ENCODE measurements around the gene VWA8. TPM values are rescaled to one million over a fixed set of nuclear protein-coding genes. Genes with fewer than 3 reads are reported as not detected.

VWA8 gene
- total RNA-seq, 4 donors from 2014 or later = 19.5 to 26.2 (median 21.6) TPM

DNA sequence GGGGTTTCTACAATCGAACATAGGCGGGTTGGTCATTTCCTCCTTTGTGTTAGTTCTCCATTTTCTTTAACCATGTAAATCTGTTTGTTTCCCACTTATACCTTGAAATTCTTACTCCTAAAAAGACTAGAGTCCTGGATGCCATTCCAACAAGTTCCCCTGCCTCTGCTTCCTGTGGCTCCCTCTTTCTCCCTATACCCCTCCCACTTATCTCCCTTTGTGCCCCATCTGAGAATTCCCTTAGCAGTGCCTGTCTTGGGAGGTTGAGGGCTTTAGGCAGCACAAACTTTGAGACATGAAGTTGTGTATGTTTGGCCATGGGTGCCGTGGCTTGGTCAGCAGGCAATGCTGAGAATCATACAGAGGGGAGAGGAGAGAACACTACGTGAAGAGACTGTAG is 327.1 kb downstream of the VWA8 start:
- intact Hi-C loops (cut with DNase I) = no loop called here
- TF ChIP-seq, protein P1, sequence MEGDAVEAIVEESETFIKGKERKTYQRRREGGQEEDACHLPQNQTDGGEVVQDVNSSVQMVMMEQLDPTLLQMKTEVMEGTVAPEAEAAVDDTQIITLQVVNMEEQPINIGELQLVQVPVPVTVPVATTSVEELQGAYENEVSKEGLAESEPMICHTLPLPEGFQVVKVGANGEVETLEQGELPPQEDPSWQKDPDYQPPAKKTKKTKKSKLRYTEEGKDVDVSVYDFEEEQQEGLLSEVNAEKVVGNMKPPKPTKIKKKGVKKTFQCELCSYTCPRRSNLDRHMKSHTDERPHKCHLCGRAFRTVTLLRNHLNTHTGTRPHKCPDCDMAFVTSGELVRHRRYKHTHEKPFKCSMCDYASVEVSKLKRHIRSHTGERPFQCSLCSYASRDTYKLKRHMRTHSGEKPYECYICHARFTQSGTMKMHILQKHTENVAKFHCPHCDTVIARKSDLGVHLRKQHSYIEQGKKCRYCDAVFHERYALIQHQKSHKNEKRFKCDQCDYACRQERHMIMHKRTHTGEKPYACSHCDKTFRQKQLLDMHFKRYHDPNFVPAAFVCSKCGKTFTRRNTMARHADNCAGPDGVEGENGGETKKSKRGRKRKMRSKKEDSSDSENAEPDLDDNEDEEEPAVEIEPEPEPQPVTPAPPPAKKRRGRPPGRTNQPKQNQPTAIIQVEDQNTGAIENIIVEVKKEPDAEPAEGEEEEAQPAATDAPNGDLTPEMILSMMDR (IDR thresholded peaks at IDR 0.05) = no peak
- TF ChIP-seq POLR2AphosphoS5 (IDR thresholded peaks at IDR 0.05) (no peak), POLR2A (IDR thresholded peaks at IDR 0.05; ENCODE audit: low read depth) (no peak), EP300 (IDR thresholded peaks at IDR 0.05) (no peak)
- no peak overlapping the region for H3K4me3 ChIP-seq
- DNase-seq (ENCODE audit: extremely low spot score) = no peak
- H3K36me3 ChIP-seq = no peaks in the 10 kb centered on the region
- no peak overlapping the region for H3K27ac ChIP-seq (replicated peaks in 1 of 4)
- H3K9me3 ChIP-seq = no peaks in the 10 kb centered on the region
- WGBS = 96% methylated on average over 4 of the region's 4 CpGs
- H3K27me3 ChIP-seq = no peaks in the 10 kb centered on the region
- no peaks in the 10 kb centered on the region for H3K4me1 ChIP-seq

DNA sequence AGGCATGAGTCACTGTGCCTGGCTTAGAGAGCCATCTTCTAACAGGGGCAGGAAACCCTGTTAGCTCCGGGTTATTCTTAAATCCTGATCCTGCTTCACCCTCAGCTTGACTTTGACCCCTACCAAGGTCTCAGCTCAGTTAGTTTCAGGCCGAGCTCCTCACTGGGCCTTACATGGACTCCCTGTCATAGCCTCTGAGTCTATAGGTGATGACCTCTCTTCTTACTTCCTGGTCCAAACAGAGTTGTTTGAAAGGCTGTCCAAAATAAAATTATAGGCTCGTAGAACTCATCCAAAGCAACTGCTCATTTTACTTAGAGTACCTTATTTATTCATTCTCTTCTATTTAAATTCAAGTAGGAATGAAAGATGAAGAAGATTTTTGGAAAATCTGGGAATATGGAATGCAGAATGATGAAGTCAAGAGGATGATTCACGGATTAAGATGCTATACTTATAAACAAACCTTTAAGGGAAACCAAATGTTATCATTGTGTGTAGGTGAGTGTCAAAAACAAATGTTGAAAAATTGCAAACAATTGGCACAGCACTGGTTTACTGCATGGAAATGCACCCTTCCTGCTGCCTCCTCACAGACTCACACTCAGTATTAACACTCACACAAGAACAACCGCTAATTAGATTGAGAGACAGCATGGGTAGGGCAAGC is 329.5 kb downstream of the VWA8 start:
- Histone ChIP-seq H3K9me3 (no peaks in the 10 kb centered on the region), H3K36me3 (no peaks in the 10 kb centered on the region), H3K4me3 (no peak overlapping the region), H3K4me1 (no peaks in the 10 kb centered on the region), H3K27me3 (no peaks in the 10 kb centered on the region), H3K27ac (replicated peaks in 1 of 4) (no peak overlapping the region)
- TF ChIP-seq POLR2AphosphoS5 (IDR thresholded peaks at IDR 0.05) (no peak), EP300 (IDR thresholded peaks at IDR 0.05) (no peak), POLR2A (IDR thresholded peaks at IDR 0.05; ENCODE audit: low read depth) (no peak)
- TF ChIP-seq, protein P1 (IDR thresholded peaks at IDR 0.05) = no peak
- intact Hi-C loops (cut with DNase I) = no loop called here
- WGBS = 72% methylated on average over 5 of the region's 5 CpGs
- DNase-seq (ENCODE audit: extremely low spot score) = no peak

DNA sequence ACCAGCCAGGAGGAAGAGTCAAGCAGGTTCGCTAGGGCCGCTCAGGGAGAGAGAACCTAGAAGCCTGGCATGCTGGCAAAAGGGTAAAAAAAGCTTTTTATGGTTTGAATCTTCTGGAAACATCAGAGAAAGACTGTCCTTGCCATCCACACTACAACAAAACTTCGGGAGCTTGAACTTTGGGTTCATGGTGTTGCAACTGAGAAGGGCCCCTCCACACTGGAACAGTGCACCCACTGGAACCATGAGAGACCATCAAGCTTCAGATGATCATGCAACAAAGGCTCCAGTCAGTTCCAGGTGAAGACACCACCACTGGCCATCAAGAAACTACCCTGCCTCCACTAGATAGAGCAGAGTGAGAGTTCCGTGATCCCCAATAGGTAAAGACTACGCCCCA is 333.5 kb downstream of the VWA8 start:
- Histone ChIP-seq H3K27ac (replicated peaks in 1 of 4) (no peak overlapping the region), H3K4me3 (no peak overlapping the region), H3K36me3 (no peaks in the 10 kb centered on the region), H3K27me3 (no peaks in the 10 kb centered on the region), H3K9me3 (no peaks in the 10 kb centered on the region), H3K4me1 (peaks cover 0 to 8% (median 4%) of the 10 kb centered on the region in 4 donors)
- WGBS = 97% methylated on average over 5 of the region's 5 CpGs
- TF ChIP-seq EP300 (IDR thresholded peaks at IDR 0.05) (no peak), POLR2AphosphoS5 (IDR thresholded peaks at IDR 0.05) (no peak), POLR2A (IDR thresholded peaks at IDR 0.05; ENCODE audit: low read depth) (no peak)
- TF ChIP-seq, protein P1 (IDR thresholded peaks at IDR 0.05) = no peak
- intact Hi-C loops (cut with DNase I) = no loop called here
- DNase-seq (ENCODE audit: extremely low spot score) = no peak

DNA sequence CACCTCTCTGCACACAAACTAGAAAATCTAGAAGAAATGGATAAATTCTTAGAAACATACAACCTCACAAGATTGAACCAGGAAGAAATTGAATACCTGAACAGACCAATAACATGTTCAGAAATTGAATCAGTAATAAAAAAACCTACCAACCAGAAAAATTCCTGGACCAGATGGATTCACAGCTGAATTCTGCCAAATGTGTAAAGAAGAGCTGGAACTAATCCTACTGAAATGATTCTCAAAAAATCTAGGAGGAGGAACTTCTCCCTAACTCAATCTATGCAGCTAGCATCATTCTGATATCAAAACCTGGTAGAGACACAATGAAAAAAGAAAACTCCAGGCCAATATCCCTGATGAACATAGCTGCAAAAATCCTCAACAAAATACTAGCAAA is 336.9 kb downstream of the VWA8 start:
- no peaks in the 10 kb centered on the region for H3K9me3 ChIP-seq
- H3K27ac ChIP-seq (replicated peaks in 1 of 4) = no peak overlapping the region
- DNase-seq (ENCODE audit: extremely low spot score) = no peak
- H3K4me1 ChIP-seq = peaks cover 0 to 11% (median 9%) of the 10 kb centered on the region in 4 donors
- no peak for TF ChIP-seq EP300 (IDR thresholded peaks at IDR 0.05)
- TF ChIP-seq, protein P1 (IDR thresholded peaks at IDR 0.05) = no peak
- no peak for TF ChIP-seq POLR2A (IDR thresholded peaks at IDR 0.05; ENCODE audit: low read depth)
- TF ChIP-seq POLR2AphosphoS5 (IDR thresholded peaks at IDR 0.05) = no peak
- H3K36me3 ChIP-seq = no peaks in the 10 kb centered on the region
- no peak overlapping the region for H3K4me3 ChIP-seq
- no peaks in the 10 kb centered on the region for H3K27me3 ChIP-seq
- intact Hi-C loops (cut with DNase I) = no loop called here
